MM.1S (cell line): ENCODE measurements around the gene POU4F1.

Source experiments
- DNase-seq: peaks from one replicate; pipeline ENCODE4 v3.0.0-alpha.2; 2015
- H2AFZ ChIP-seq: fragments of 300-600 bp; sonication (generic); 2 replicates; pipeline ENCODE4 v1.6.0; 2016; ENCODE audit warnings: antibody characterized with exemption, low read length
- H3F3A ChIP-seq: fragments of 300-600 bp; sonication (generic); 2 replicates; pipeline ENCODE4 v1.6.1; 2016; ENCODE audit warnings: mild to moderate bottlenecking, antibody characterized with exemption, low read length, moderate library complexity, mixed read lengths; ENCODE audit not compliant: insufficient read depth
- H3K27ac ChIP-seq: fragments of 300-600 bp; sonication (generic); 2 replicates; pipeline ENCODE4 v1.5.1; 2016; ENCODE audit warnings: mild to moderate bottlenecking, low read length
- H3K27me3 ChIP-seq: fragments of 300-600 bp; sonication (generic); replicated peaks from 2 replicates; pipeline ENCODE4 v1.6.0; 2016; ENCODE audit warnings: low read length; ENCODE audit not compliant: insufficient read depth
- H3K36me3 ChIP-seq: fragments of 300-600 bp; sonication (generic); replicated peaks from 2 replicates; pipeline ENCODE4 v1.6.1; 2016; ENCODE audit warnings: mild to moderate bottlenecking, low read length, mixed read lengths; ENCODE audit not compliant: insufficient read depth
- H3K4me1 ChIP-seq: fragments of 300-600 bp; sonication (generic); 2 replicates; pipeline ENCODE4 v1.6.1; 2016; ENCODE audit warnings: low read length, mixed read lengths
- H3K4me2 ChIP-seq: fragments of 300-600 bp; sonication (generic); 2 replicates; pipeline ENCODE4 v1.6.0; 2016; ENCODE audit warnings: low read depth, low read length
- H3K4me3 ChIP-seq: fragments of 300-600 bp; sonication (generic); 2 replicates; pipeline ENCODE4 v1.5.1; 2016; ENCODE audit warnings: low read length, mixed read lengths
- H3K79me2 ChIP-seq: fragments of 300-600 bp; sonication (generic); 2 replicates; pipeline ENCODE4 v1.6.1; 2016; ENCODE audit warnings: mixed run types, low read length, mixed read lengths
- H3K9ac ChIP-seq: fragments of 300-600 bp; sonication (generic); 2 replicates; pipeline ENCODE4 v1.6.1; 2016; ENCODE audit warnings: low read length, mixed read lengths
- H3K9me2 ChIP-seq: fragments of 300-600 bp; sonication (generic); replicated peaks from 2 replicates; pipeline ENCODE4 v1.6.1; 2016; ENCODE audit warnings: mild to moderate bottlenecking, low read length, mixed read lengths; ENCODE audit not compliant: insufficient read depth
- H3K9me3 ChIP-seq: fragments of 300-600 bp; sonication (generic); replicated peaks from 2 replicates; pipeline ENCODE4 v1.6.1; 2016; ENCODE audit warnings: mild to moderate bottlenecking, low read length, mixed read lengths; ENCODE audit not compliant: insufficient read depth
- H4K20me1 ChIP-seq: fragments of 300-600 bp; sonication (generic); 2 replicates; pipeline ENCODE4 v1.6.1; 2016; ENCODE audit warnings: mild to moderate bottlenecking, low read length, moderate library complexity, mixed read lengths; ENCODE audit not compliant: insufficient read depth
- EZH2 ChIP-seq: fragments of 300-600 bp; sonication (generic); optimal IDR thresholded peaks from 2 replicates; pipeline ENCODE3; 2017; ENCODE audit warnings: low read depth, mild to moderate bottlenecking, antibody characterized with exemption, low read length, mixed read lengths
- EZH2phosphoT487 ChIP-seq: fragments of 300-600 bp; sonication (generic); IDR thresholded peaks from 2 replicates; pipeline ENCODE4 v1.6.1; 2018; ENCODE audit warnings: antibody characterized with exemption, low read length
- TF ChIP-seq, protein P1 (sequence below): fragments of 300-600 bp; sonication (generic); IDR thresholded peaks from 2 replicates; pipeline ENCODE4 v1.5.1; 2016; ENCODE audit warnings: antibody characterized with exemption, low read length, mixed read lengths

POU4F1 gene

DNA sequence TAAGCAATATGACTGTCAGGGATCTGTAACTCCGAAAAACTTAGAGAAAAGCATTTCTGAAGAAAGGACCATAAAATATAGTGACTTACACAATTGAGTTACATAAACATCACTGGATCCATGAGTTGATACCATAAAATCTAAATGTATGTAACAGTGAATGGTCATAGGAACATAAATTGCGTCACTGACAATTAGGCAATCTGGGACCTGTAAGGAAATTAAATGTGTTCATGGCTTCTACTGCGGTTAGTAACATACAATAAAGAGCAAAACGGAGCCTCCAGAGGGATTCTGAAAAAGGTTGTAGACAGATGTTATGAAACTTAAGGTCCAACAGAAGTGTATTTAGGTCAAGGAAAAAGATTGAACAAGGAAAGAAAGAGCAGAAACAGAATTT is 27.1 kb downstream of the POU4F1 start:
- Histone ChIP-seq H3K9me2 (no peaks in the 10 kb centered on the region), H3K79me2 (no peaks in the 10 kb centered on the region), H3K36me3 (no peaks in the 10 kb centered on the region), H3K9me3 (no peaks in the 10 kb centered on the region), H3K9ac (no peak overlapping the region), H3K4me1 (no peaks in the 10 kb centered on the region), H4K20me1 (no peaks in the 10 kb centered on the region), H3K4me2 (no peak overlapping the region), H3K4me3 (no peak overlapping the region), H3K27me3 (no peaks in the 10 kb centered on the region), H3K27ac (no peak overlapping the region), H3F3A (no peaks in the 10 kb centered on the region), H2AFZ (no peak overlapping the region)
- TF ChIP-seq EZH2phosphoT487: no peak
- TF ChIP-seq EZH2: no peak
- TF ChIP-seq, protein P1, sequence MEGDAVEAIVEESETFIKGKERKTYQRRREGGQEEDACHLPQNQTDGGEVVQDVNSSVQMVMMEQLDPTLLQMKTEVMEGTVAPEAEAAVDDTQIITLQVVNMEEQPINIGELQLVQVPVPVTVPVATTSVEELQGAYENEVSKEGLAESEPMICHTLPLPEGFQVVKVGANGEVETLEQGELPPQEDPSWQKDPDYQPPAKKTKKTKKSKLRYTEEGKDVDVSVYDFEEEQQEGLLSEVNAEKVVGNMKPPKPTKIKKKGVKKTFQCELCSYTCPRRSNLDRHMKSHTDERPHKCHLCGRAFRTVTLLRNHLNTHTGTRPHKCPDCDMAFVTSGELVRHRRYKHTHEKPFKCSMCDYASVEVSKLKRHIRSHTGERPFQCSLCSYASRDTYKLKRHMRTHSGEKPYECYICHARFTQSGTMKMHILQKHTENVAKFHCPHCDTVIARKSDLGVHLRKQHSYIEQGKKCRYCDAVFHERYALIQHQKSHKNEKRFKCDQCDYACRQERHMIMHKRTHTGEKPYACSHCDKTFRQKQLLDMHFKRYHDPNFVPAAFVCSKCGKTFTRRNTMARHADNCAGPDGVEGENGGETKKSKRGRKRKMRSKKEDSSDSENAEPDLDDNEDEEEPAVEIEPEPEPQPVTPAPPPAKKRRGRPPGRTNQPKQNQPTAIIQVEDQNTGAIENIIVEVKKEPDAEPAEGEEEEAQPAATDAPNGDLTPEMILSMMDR: no peak
- no peak for DNase-seq

GRCh38 chr13:78572459-78572858 is 30.9 kb downstream of the POU4F1 start:
- Histone ChIP-seq H3K27ac (no peak overlapping the region), H3K9me3 (no peaks in the 10 kb centered on the region), H3K4me3 (no peak overlapping the region), H4K20me1 (no peaks in the 10 kb centered on the region), H3K9me2 (no peaks in the 10 kb centered on the region), H3K4me1 (no peaks in the 10 kb centered on the region), H3K4me2 (no peak overlapping the region), H3K36me3 (no peaks in the 10 kb centered on the region), H3K9ac (no peak overlapping the region), H3F3A (no peaks in the 10 kb centered on the region), H3K79me2 (no peaks in the 10 kb centered on the region), H3K27me3 (no peaks in the 10 kb centered on the region), H2AFZ (no peak overlapping the region)
- TF ChIP-seq EZH2 (no peak), EZH2phosphoT487 (no peak)
- TF ChIP-seq, protein P1: no peak
- DNase-seq: no peak

GRCh38 chr13:78569029-78569428 is 34.3 kb downstream of the POU4F1 start:
- Histone ChIP-seq H3K27ac (no peak overlapping the region), H3K4me3 (no peak overlapping the region), H3K9ac (no peak overlapping the region), H3K4me2 (no peak overlapping the region), H3K9me2 (no peaks in the 10 kb centered on the region), H2AFZ (no peak overlapping the region), H3K9me3 (no peaks in the 10 kb centered on the region), H3K27me3 (no peaks in the 10 kb centered on the region), H3K79me2 (no peaks in the 10 kb centered on the region), H3K36me3 (no peaks in the 10 kb centered on the region), H4K20me1 (no peaks in the 10 kb centered on the region), H3F3A (no peaks in the 10 kb centered on the region), H3K4me1 (no peaks in the 10 kb centered on the region)
- DNase-seq: no peak
- no peak for TF ChIP-seq EZH2phosphoT487
- no peak for TF ChIP-seq EZH2

- Histone ChIP-seq H4K20me1 (no peaks in the 10 kb centered on the region), H3K4me3 (no peak overlapping the region), H3K4me2 (no peak overlapping the region), H3K36me3 (no peaks in the 10 kb centered on the region), H3K27ac (no peak overlapping the region), H3K27me3 (no peaks in the 10 kb centered on the region), H3F3A (no peaks in the 10 kb centered on the region), H3K9ac (no peak overlapping the region), H3K9me2 (no peaks in the 10 kb centered on the region), H3K79me2 (no peaks in the 10 kb centered on the region), H2AFZ (no peak overlapping the region), H3K9me3 (no peaks in the 10 kb centered on the region), H3K4me1 (0 out of 2 replicates have a peak, but pooled peaks cover 6% of the 10 kb centered on the region)
- no peak for DNase-seq
- TF ChIP-seq, protein P1: no peak
- TF ChIP-seq EZH2: no peak
Observed at GRCh38 chr13:78566631-78567030, 36.7 kb downstream of the POU4F1 start.
